ENCODE measurements around the gene SH3GL2.

DNA sequence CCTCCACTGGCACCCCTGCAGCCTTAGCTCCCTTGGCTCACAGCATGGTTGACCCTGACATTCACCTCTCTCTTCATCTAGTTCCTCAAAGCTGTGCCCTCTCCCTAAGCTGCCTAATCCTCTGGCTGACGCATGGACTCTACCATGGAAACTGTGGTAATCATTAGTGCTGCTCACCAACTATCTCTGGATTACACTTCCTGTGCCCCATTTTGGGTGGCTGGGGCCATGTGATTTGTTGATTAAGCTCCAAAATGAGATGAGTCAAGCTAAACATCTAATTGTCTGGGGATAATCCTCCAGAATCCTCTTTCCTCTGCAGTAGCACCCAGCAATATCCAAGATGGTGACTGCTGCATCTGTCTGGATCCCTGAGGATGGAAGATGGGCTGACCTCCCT, 264.4 kb downstream of the SH3GL2 start:
- TF ChIP-seq POLR2A (IDR thresholded peaks at IDR 0.05): no peak
- no peak for TF ChIP-seq EP300 (IDR thresholded peaks at IDR 0.05)
- TF ChIP-seq, protein P1, sequence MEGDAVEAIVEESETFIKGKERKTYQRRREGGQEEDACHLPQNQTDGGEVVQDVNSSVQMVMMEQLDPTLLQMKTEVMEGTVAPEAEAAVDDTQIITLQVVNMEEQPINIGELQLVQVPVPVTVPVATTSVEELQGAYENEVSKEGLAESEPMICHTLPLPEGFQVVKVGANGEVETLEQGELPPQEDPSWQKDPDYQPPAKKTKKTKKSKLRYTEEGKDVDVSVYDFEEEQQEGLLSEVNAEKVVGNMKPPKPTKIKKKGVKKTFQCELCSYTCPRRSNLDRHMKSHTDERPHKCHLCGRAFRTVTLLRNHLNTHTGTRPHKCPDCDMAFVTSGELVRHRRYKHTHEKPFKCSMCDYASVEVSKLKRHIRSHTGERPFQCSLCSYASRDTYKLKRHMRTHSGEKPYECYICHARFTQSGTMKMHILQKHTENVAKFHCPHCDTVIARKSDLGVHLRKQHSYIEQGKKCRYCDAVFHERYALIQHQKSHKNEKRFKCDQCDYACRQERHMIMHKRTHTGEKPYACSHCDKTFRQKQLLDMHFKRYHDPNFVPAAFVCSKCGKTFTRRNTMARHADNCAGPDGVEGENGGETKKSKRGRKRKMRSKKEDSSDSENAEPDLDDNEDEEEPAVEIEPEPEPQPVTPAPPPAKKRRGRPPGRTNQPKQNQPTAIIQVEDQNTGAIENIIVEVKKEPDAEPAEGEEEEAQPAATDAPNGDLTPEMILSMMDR (IDR thresholded peaks at IDR 0.05): no peak
